ENCODE measurements around the gene LFNG. TPM values are rescaled to one million over a fixed set of nuclear protein-coding genes. Genes with fewer than 3 reads are reported as not detected.
A peak's percentile ranks its signal among the peaks of the same experiment; 100 is the strongest.

LFNG gene
- total RNA-seq, 6 donors from 2014 or later = 30.6 to 62.9 (median 45.2) TPM

DNA sequence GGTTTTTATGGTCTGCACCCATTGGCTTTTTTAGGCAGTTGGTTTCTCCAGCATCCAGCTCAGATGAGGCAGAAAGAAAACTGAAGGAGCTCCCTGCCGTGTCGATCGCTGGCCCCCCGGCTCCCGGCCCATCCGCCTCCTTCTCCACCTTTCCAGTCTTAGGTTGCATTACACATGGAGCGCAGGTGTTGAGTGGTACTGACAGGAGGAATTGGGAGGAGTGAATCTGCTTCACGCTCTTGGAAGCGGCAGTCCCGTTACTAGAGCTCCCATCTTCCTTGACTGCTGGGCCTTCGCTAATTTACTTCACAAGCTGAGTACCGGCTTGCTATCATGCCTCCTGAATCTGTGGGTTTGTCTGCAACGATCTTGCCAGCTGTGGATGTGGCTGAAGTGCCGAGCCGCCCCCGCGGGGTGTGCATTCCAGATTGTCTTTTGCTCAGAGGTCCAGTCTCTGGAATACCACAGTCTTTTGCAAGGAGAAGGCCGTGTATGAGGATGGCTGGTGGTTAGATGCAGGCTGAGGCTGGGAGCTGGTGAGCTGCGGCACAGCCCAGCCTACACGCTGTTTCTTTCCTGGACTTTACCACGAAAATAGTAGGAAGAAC lies 56.3 kb downstream of the LFNG start:
- Histone ChIP-seq H3K36me3 (peaks cover 0 to 60% (median 33%) of the 10 kb centered on the region in 4 donors), H3K4me3 (no peak overlapping the region), H3K9me3 (no peaks in the 10 kb centered on the region), H3K4me1 (no peaks in the 10 kb centered on the region), H3K27me3 (no peaks in the 10 kb centered on the region), H3K27ac (no peak overlapping the region)
- no peak for TF ChIP-seq POLR2A (IDR thresholded peaks at IDR 0.05)
- TF ChIP-seq, protein P1, sequence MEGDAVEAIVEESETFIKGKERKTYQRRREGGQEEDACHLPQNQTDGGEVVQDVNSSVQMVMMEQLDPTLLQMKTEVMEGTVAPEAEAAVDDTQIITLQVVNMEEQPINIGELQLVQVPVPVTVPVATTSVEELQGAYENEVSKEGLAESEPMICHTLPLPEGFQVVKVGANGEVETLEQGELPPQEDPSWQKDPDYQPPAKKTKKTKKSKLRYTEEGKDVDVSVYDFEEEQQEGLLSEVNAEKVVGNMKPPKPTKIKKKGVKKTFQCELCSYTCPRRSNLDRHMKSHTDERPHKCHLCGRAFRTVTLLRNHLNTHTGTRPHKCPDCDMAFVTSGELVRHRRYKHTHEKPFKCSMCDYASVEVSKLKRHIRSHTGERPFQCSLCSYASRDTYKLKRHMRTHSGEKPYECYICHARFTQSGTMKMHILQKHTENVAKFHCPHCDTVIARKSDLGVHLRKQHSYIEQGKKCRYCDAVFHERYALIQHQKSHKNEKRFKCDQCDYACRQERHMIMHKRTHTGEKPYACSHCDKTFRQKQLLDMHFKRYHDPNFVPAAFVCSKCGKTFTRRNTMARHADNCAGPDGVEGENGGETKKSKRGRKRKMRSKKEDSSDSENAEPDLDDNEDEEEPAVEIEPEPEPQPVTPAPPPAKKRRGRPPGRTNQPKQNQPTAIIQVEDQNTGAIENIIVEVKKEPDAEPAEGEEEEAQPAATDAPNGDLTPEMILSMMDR (IDR thresholded peaks at IDR 0.05) = no peak
- no peak for TF ChIP-seq EP300 (IDR thresholded peaks at IDR 0.05)
- TF ChIP-seq POLR2AphosphoS5 (IDR thresholded peaks at IDR 0.05) = no peak
- DNase-seq = no peak
- 89 to 92% methylated on average over 17 to 21 of the region's 21 CpGs for WGBS, 2 donors
- ATAC-seq (ENCODE audit: low FRiP score in 2 of 2) = no peak

DNA sequence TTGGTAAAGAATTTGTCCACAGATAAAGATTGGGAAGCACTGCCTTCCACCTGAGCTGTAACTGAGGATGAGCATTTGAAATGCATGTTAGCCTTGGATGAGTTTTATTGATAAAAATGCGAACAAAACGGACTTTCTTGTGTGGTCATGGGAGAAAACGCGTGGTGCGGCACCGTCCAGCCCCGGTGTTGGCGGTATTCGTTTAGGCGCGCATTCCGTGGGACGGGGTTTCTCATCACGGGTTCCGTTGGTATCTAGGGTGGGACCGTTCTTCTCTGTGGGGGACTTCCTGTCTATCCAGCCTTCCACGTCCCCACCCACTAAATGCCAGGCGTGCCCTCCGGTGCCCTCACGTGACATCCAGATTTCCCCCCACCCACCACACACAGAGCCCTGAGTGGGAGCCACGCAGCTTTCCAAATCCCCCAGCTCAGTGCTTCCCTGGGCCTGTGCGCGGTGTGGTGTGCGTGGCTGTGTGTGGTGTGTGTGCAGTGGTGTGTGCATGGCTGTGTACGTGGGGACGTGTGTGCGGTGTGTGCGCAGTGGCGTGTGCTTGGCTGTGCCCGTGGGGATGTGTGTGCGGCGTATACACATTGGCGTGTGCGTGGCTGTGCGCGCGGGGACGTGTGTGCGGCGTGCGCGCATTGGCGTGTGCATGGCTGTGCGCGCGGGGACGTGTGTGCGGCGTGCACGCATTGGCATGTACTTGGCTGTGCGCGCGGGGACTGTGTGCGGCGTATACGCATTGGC lies 57.3 kb downstream of the LFNG start:
- Histone ChIP-seq H3K36me3 (peaks cover 0 to 54% (median 29%) of the 10 kb centered on the region in 4 donors), H3K9me3 (no peaks in the 10 kb centered on the region), H3K4me1 (no peaks in the 10 kb centered on the region), H3K27me3 (no peaks in the 10 kb centered on the region), H3K27ac (no peak overlapping the region), H3K4me3 (no peak overlapping the region)
- 90% methylated on average over 42 to 46 of the region's 56 CpGs for WGBS, 2 donors
- ATAC-seq (ENCODE audit: low FRiP score in 2 of 2) (peak in 1 of 2 donors; percentile 25), DNase-seq (no peak)
- TF ChIP-seq, protein P1 (IDR thresholded peaks at IDR 0.05) = no peak
- no peak for TF ChIP-seq POLR2AphosphoS5 (IDR thresholded peaks at IDR 0.05)
- TF ChIP-seq EP300 (IDR thresholded peaks at IDR 0.05) = no peak
- no peak for TF ChIP-seq POLR2A (IDR thresholded peaks at IDR 0.05)

Small RNAs within 50 kb of the gene (small RNA-seq; reads per million reads assigned to genes)
- gene MIR4648 = 0 to 0.11 (median 0.06) reads per million in 4 donors

Other genes with a start within 250 kb of the LFNG start
- 10 to 100 TPM; 16.0 to 74.3 (median 41.2) TPM for gene SNX8, start 205.3 kb upstream of the LFNG start, total RNA-seq
- gene EIF3B, start 164.9 kb upstream of the LFNG start, total RNA-seq = 100 to 1,000 TPM; 110 to 129 (median 117) TPM
- gene CHST12, start 116.2 kb upstream of the LFNG start, total RNA-seq = 10 to 100 TPM; 10.2 to 35.9 (median 27.8) TPM
- not detected for gene GRIFIN, start 43.4 kb upstream of the LFNG start, total RNA-seq
- 10 to 100 TPM; 23.9 to 68.3 (median 31.0) TPM for gene BRAT1, start 35.8 kb downstream of the LFNG start, total RNA-seq
- gene IQCE, start 39.2 kb downstream of the LFNG start, total RNA-seq = 10 to 100 TPM; 18.0 to 51.3 (median 23.9) TPM
- 10 to 100 TPM; 16.5 to 69.6 (median 58.1) TPM for gene TTYH3, start 112.2 kb downstream of the LFNG start, total RNA-seq
- 10 to 100 TPM in 1 of 6 donors, 1 to 10 TPM in 3, under 1 TPM in 2; 0.30 to 16.6 (median 5.3) TPM for gene AMZ1, start 168.4 kb downstream of the LFNG start, total RNA-seq

Data from upper lobe of left lung (tissue), 6 donors.